Myocyte (in vitro differentiated cells): ENCODE measurements around the gene MED8. TPM values are rescaled to one million over a fixed set of nuclear protein-coding genes. Genes with fewer than 3 reads are reported as not detected.

Experiments used
- DNase-seq: peaks from one replicate; pipeline ENCODE4 v3.0.0-alpha.2; 2012; ENCODE audit warnings: low read depth
- microRNA-seq: library from miRNA; unstranded; fragments of <30 nt; microRNA quantifications from one replicate; pipeline ENCODE4, GENCODE V29; 2016
- total RNA-seq: library from RNA; depleted of rRNA; stranded (reverse); fragments of >200 nt; gene quantifications from 2 replicates; pipeline ENCODE4 v1.2.3, GENCODE V29; 2014

MED8 gene
- total RNA-seq, 1 donor from 2014 or later, result 37.0 TPM

- no peak for DNase-seq
These were observed 52.0 kb downstream of the MED8 start, which contains the start of gene MPL for GRCh38 chr1:43337588-43337987. Gene MPL, plus strand, starts transcription at chr1:43337818. Its CDS starts 31 bp downstream, at chr1:43337849.

GRCh38 chr1:43334453-43335205, 55.0 kb downstream of the MED8 start:
- DNase-seq, result no peak

Small RNAs within 50 kb of the gene (microRNA-seq; reads per million reads assigned to microRNA genes)
- gene MIR6734, result 0.48 reads per million

Other genes with a start within 250 kb of the MED8 start
- gene EBNA1BP2, start 217.5 kb downstream of the MED8 start, total RNA-seq, result 67.4 and 74.0 TPM in 2 replicates
- gene CFAP57, start 217.5 kb downstream of the MED8 start, total RNA-seq, result 0.21 and 0.47 TPM in 2 replicates
- gene TMEM125, start 119.8 kb downstream of the MED8 start, total RNA-seq, result not detected in 2 replicates
- gene C1orf210, start 104.2 kb downstream of the MED8 start, total RNA-seq, result not detected in 2 replicates
- gene TIE1, start 88.8 kb downstream of the MED8 start, total RNA-seq, result 0.11 TPM in 1 of 2 replicates, not detected in the other
- 0.08 TPM in 1 of 2 replicates, not detected in the other for gene MPL, start 52.0 kb downstream of the MED8 start, total RNA-seq
- gene CDC20, start 30.8 kb downstream of the MED8 start, total RNA-seq, result 0.68 and 2.0 TPM in 2 replicates
- 47.3 and 48.2 TPM in 2 replicates for gene ELOVL1, start 21.8 kb downstream of the MED8 start, total RNA-seq
- 13.8 and 19.5 TPM in 2 replicates for gene SZT2, start 99 bp upstream of the MED8 start, total RNA-seq
- 8.7 and 12.4 TPM in 2 replicates for gene HYI, start 64.1 kb upstream of the MED8 start, total RNA-seq
- 7.8 and 9.9 TPM in 2 replicates for gene PTPRF, start 141.1 kb upstream of the MED8 start, total RNA-seq